Right lobe of liver (tissue), 6 donors: ENCODE results near the gene PRKN. TPM values are rescaled to one million over a fixed set of nuclear protein-coding genes. Genes with fewer than 3 reads are reported as not detected.

Experiments
- ATAC-seq, 4 donors: fragments of 200-7000 bp; cut with Tn5 transposase; one replicate each; pipeline ENCODE4 v1.9.1; 2020; ENCODE audit warnings: mild to moderate bottlenecking in 4 of 4, moderate library complexity in 4 of 4
- DNase-seq, 3 donors: peaks; one replicate each; pipeline ENCODE4 v3.0.0-alpha.2; 2020
- H3K27ac ChIP-seq, 3 donors: fragments of 200-600 bp; one replicate each; pipeline ENCODE4 v1.8.0; 2022
- H3K27me3 ChIP-seq, 2 donors: fragments of 200-600 bp; one replicate each; pipeline ENCODE4 v1.8.0; 2022
- H3K36me3 ChIP-seq, 4 donors: fragments of 200-600 bp; sonication (generic) in 1 of 4; one replicate each; pipeline versions ENCODE4 v1.5.1 to v1.8.0; 2017 to 2022; ENCODE audit warnings: control low read depth in 1 of 4
- H3K4me1 ChIP-seq, 4 donors: fragments of 200-600 bp; sonication (generic) in 1 of 4; one replicate each; pipeline versions ENCODE4 v1.5.1 to v1.8.0; 2017 to 2022; ENCODE audit warnings: control low read depth in 1 of 4
- H3K4me3 ChIP-seq, 3 donors: fragments of 200-600 bp; one replicate each; pipeline ENCODE4 v1.8.0; 2022
- H3K9me3 ChIP-seq, 4 donors: fragments of 200-600 bp; sonication (generic) in 1 of 4; one replicate each; pipeline versions ENCODE4 v1.5.1 to v1.8.0; 2017 to 2022; ENCODE audit warnings: control low read depth in 1 of 4
- CTCF ChIP-seq, 4 donors: fragments of 200-600 bp in 3 of 4; fragments of 450-650 bp in 1 of 4; IDR thresholded peaks; one replicate each; pipeline versions ENCODE4 v1.5.1 to v1.8.0; 2016 to 2022; ENCODE audit warnings: antibody characterized with exemption in 4 of 4, mild to moderate bottlenecking in 2 of 4
- POLR2A ChIP-seq: fragments of 450-650 bp; IDR thresholded peaks from one replicate; pipeline ENCODE4 v1.6.1; 2017; ENCODE audit warnings: antibody characterized with exemption, mild to moderate bottlenecking
- WGBS: methylation state at CpG from one replicate; pipeline ENCODE4 v1.1.6; 2018; ENCODE audit warnings: low coverage, low lambda C conversion rate; ENCODE audit not compliant: insufficient coverage; ENCODE audit errors: missing lambda C conversion rate; 5-methylcytosine and 5-hydroxymethylcytosine counted together
- intact Hi-C, 2 donors: fragments of 100-400 bp; cut with DNase I; formaldehyde crosslinking; loops; one replicate each; pipeline versions ENCODE4 v1.11.2 to v1.14.1; 2022
- total RNA-seq, 6 experiments: library from RNA; depleted of rRNA in 2 of 6; stranded (reverse); fragments of >200 nt in 2 of 6; fragmentation: NEBNext Ultra II Directional in 3 of 6; extraction: Animal tissue kit (Norgen Biotek cat#: 25700) in 3 of 6; gene quantifications; one replicate each; pipeline versions ENCODE4 v1.1.0 to v1.2.4, GENCODE V29; 2016 to 2023
- donor health status: DM: no; HTN: yes; CAD: no.
- donor health status: DM: no; HTN: no; CAD: no.
- donor health status: DM: no; HTN: no; CAD: no.
- donor health status: DM: no; HTN: yes; CAD: no.
- donor health status: DM: no; HTN: yes; CAD: no.

PRKN gene
- total RNA-seq, 6 experiments from 2014 or later, result 1.1 to 3.7 (median 2.2) TPM

GRCh38 chr6:162710936-162711335, 16.6 kb downstream of the PRKN start:
- Histone ChIP-seq H3K36me3 (no peaks in the 10 kb centered on the region), H3K27me3 (no peaks in the 10 kb centered on the region), H3K4me1 (no peaks in the 10 kb centered on the region), H3K4me3 (no peak overlapping the region), H3K9me3 (no peaks in the 10 kb centered on the region), H3K27ac (peak overlapping the region in 1 of 3 donors; percentile 9)
- TF ChIP-seq POLR2A (no peak), CTCF (IDR thresholded peaks at IDR 0.05) (no peak)
- ATAC-seq (no peak), DNase-seq (no peak)
- intact Hi-C loops, result no loop called here
- 70% methylated on average over 1 of the region's 2 CpGs for WGBS

- H3K4me1 ChIP-seq, result no peaks in the 10 kb centered on the region
- no peak overlapping the region for H3K27ac ChIP-seq
- H3K9me3 ChIP-seq, result no peaks in the 10 kb centered on the region
- TF ChIP-seq POLR2A, result no peak
- no peak for TF ChIP-seq CTCF (IDR thresholded peaks at IDR 0.05)
- intact Hi-C loops, result no loop called here
- ATAC-seq, result no peak
- WGBS, result 86% methylated on average over 1 of the region's 1 CpG
- H3K36me3 ChIP-seq, result no peaks in the 10 kb centered on the region
- DNase-seq, result no peak
- H3K4me3 ChIP-seq, result no peak overlapping the region
- no peaks in the 10 kb centered on the region for H3K27me3 ChIP-seq
These were observed 17.1 kb downstream of the PRKN start for GRCh38 chr6:162710419-162710818.

- ATAC-seq (no peak), DNase-seq (no peak)
- Histone ChIP-seq H3K36me3 (no peaks in the 10 kb centered on the region), H3K4me1 (no peaks in the 10 kb centered on the region), H3K4me3 (no peak overlapping the region), H3K9me3 (no peaks in the 10 kb centered on the region), H3K27ac (no peak overlapping the region), H3K27me3 (no peaks in the 10 kb centered on the region)
- TF ChIP-seq CTCF (IDR thresholded peaks at IDR 0.05) (no peak), POLR2A (no peak)
- intact Hi-C loops, result no loop called here
- 91% methylated on average over 3 of the region's 4 CpGs for WGBS
These were observed 18.1 kb downstream of the PRKN start for GRCh38 chr6:162709431-162709830.

GRCh38 chr6:162708971-162709370, 18.6 kb downstream of the PRKN start:
- 88% methylated on average over 3 of the region's 6 CpGs for WGBS
- ATAC-seq (no peak), DNase-seq (no peak)
- TF ChIP-seq POLR2A, result no peak
- TF ChIP-seq CTCF (IDR thresholded peaks at IDR 0.05), result no peak
- Histone ChIP-seq H3K36me3 (no peaks in the 10 kb centered on the region), H3K4me3 (no peak overlapping the region), H3K9me3 (no peaks in the 10 kb centered on the region), H3K27me3 (no peaks in the 10 kb centered on the region), H3K27ac (no peak overlapping the region), H3K4me1 (no peaks in the 10 kb centered on the region)
- intact Hi-C loops, result no loop called here

GRCh38 chr6:162706232-162706631, 21.3 kb downstream of the PRKN start:
- TF ChIP-seq POLR2A (no peak), CTCF (IDR thresholded peaks at IDR 0.05) (no peak)
- H3K4me3 ChIP-seq, result no peak overlapping the region
- no peaks in the 10 kb centered on the region for H3K27me3 ChIP-seq
- H3K9me3 ChIP-seq, result no peaks in the 10 kb centered on the region
- ATAC-seq (peak; percentile 79 to 85 (median 81)), DNase-seq (peak; percentile 49 to 68 (median 65))
- intact Hi-C loops, result no loop called here
- peak overlapping the region in 1 of 3 donors; percentile 5 for H3K27ac ChIP-seq
- no peaks in the 10 kb centered on the region for H3K4me1 ChIP-seq
- H3K36me3 ChIP-seq, result no peaks in the 10 kb centered on the region
- 28% methylated on average over 6 of the region's 6 CpGs for WGBS
